Measurements from ENCODE around the gene ABI1.

- TF ChIP-seq, protein P1, sequence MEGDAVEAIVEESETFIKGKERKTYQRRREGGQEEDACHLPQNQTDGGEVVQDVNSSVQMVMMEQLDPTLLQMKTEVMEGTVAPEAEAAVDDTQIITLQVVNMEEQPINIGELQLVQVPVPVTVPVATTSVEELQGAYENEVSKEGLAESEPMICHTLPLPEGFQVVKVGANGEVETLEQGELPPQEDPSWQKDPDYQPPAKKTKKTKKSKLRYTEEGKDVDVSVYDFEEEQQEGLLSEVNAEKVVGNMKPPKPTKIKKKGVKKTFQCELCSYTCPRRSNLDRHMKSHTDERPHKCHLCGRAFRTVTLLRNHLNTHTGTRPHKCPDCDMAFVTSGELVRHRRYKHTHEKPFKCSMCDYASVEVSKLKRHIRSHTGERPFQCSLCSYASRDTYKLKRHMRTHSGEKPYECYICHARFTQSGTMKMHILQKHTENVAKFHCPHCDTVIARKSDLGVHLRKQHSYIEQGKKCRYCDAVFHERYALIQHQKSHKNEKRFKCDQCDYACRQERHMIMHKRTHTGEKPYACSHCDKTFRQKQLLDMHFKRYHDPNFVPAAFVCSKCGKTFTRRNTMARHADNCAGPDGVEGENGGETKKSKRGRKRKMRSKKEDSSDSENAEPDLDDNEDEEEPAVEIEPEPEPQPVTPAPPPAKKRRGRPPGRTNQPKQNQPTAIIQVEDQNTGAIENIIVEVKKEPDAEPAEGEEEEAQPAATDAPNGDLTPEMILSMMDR (IDR thresholded peaks at IDR 0.05): no peak
- TF ChIP-seq POLR2AphosphoS5 (IDR thresholded peaks at IDR 0.05) (no peak), POLR2A (IDR thresholded peaks at IDR 0.05) (no peak)
Measured at GRCh38 chr10:26721561-26721960, 139.2 kb downstream of the ABI1 start.
